Breast epithelium (tissue), 4 donors: Measurements from ENCODE around the gene HTR6. TPM values are rescaled to one million over a fixed set of nuclear protein-coding genes. Genes with fewer than 3 reads are reported as not detected.
A peak's percentile ranks its signal among the peaks of the same experiment; 100 is the strongest.
"Not testable (repeated sequence)": the region's sequence is repeated elsewhere in the genome, so short reads cannot be mapped to it uniquely, and the experiment has no call there.

Experiments used
- DNase-seq, 2 donors: peaks; one replicate each; pipeline ENCODE4 v3.0.0-alpha.2; 2019; ENCODE audit warnings: low spot score in 2 of 2
- H3K27ac ChIP-seq, 2 donors: fragments of 200-600 bp; sonication (generic) in 1 of 2; one replicate each; pipeline ENCODE4 v1.5.1; 2016 to 2019; ENCODE audit warnings: mild to moderate bottlenecking in 1 of 2
- H3K27me3 ChIP-seq, 2 donors: fragments of 200-600 bp; sonication (generic) in 1 of 2; one replicate each; pipeline versions ENCODE4 v1.5.1 to v1.6.0; 2017 to 2019; ENCODE audit warnings: control low read depth in 1 of 2, mild to moderate bottlenecking in 1 of 2
- H3K36me3 ChIP-seq: fragments of 200-600 bp; one replicate; pipeline ENCODE4 v1.5.1; 2019
- H3K4me1 ChIP-seq, 2 donors: fragments of 200-600 bp; sonication (generic); one replicate each; pipeline ENCODE4 v1.5.1; 2016 to 2019; ENCODE audit warnings: control low read depth in 1 of 2
- H3K4me3 ChIP-seq, 3 donors: fragments of 200-600 bp; sonication (generic); 1 replicate in 2 of 3; 2 replicates in 1 of 3; pipeline ENCODE4 v1.5.1; 2016 to 2019; ENCODE audit warnings: mild to moderate bottlenecking in 3 of 3, moderate library complexity in 2 of 3
- H3K9me3 ChIP-seq, 2 donors: fragments of 200-600 bp; sonication (generic) in 1 of 2; one replicate each; pipeline ENCODE4 v1.5.1; 2016 to 2019; ENCODE audit warnings: control low read depth in 1 of 2
- POLR2A ChIP-seq: fragments of 450-650 bp; IDR thresholded peaks from one replicate; pipeline ENCODE4 v1.6.1; 2016; ENCODE audit warnings: antibody characterized with exemption, mild to moderate bottlenecking, moderate library complexity
- POLR2AphosphoS5 ChIP-seq, 3 donors: sonication (generic); formaldehyde crosslinking; IDR thresholded peaks; one replicate each; pipeline ENCODE4 v1.6.1; 2017; ENCODE audit warnings: antibody characterized with exemption in 3 of 3
- intact Hi-C: fragments of 100-400 bp; cut with DNase I; formaldehyde crosslinking; loops from one replicate; pipeline ENCODE4 v1.15.1; 2023; ENCODE audit warnings: low total_unique reads
- total RNA-seq, 3 donors: library from RNA; depleted of rRNA; stranded (reverse); fragments of >200 nt; gene quantifications; one replicate each; pipeline ENCODE4 v1.1.0, GENCODE V29; 2016
- TF ChIP-seq, protein P1 (sequence below), 3 donors: fragments of 450-650 bp; IDR thresholded peaks; one replicate each; pipeline ENCODE4 v1.5.1; 2016 to 2017; ENCODE audit warnings: antibody characterized with exemption in 3 of 3, mild to moderate bottlenecking in 3 of 3, moderate library complexity in 3 of 3

The HTR6 gene
- total RNA-seq, 3 donors from 2014 or later: not detected

DNA sequence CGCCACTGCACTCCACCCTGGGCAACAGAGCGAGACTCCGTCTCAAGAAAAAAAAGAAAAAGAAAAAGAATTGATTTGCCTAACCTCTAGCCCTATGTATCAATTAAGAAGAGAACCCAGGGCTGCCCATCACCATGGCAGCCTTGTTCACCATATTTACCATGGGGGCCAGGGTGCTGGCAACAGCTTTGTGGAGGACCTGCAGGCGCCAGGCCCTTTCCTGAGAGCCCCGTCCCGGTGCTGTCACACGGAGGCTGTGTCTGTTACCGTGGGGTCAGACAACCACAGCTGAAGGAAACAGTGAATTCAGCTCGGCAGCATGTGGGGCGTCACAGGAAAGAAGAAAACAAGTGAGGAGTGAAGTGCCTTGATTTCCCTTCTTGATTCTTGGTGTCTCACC, 27.1 kb upstream of the HTR6 start:
- Histone ChIP-seq H3K27ac (no peak overlapping the region), H3K4me1 (no peaks in the 10 kb centered on the region), H3K9me3 (no peaks in the 10 kb centered on the region), H3K27me3 (no peaks in the 10 kb centered on the region), H3K4me3 (no peak overlapping the region), H3K36me3 (no peaks in the 10 kb centered on the region)
- no peak for DNase-seq
- intact Hi-C loops: no loop called here
- TF ChIP-seq, protein P1, sequence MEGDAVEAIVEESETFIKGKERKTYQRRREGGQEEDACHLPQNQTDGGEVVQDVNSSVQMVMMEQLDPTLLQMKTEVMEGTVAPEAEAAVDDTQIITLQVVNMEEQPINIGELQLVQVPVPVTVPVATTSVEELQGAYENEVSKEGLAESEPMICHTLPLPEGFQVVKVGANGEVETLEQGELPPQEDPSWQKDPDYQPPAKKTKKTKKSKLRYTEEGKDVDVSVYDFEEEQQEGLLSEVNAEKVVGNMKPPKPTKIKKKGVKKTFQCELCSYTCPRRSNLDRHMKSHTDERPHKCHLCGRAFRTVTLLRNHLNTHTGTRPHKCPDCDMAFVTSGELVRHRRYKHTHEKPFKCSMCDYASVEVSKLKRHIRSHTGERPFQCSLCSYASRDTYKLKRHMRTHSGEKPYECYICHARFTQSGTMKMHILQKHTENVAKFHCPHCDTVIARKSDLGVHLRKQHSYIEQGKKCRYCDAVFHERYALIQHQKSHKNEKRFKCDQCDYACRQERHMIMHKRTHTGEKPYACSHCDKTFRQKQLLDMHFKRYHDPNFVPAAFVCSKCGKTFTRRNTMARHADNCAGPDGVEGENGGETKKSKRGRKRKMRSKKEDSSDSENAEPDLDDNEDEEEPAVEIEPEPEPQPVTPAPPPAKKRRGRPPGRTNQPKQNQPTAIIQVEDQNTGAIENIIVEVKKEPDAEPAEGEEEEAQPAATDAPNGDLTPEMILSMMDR (IDR thresholded peaks at IDR 0.05): no peak
- no peak for TF ChIP-seq POLR2A
- TF ChIP-seq POLR2AphosphoS5 (IDR thresholded peaks at IDR 0.05): no peak

DNA sequence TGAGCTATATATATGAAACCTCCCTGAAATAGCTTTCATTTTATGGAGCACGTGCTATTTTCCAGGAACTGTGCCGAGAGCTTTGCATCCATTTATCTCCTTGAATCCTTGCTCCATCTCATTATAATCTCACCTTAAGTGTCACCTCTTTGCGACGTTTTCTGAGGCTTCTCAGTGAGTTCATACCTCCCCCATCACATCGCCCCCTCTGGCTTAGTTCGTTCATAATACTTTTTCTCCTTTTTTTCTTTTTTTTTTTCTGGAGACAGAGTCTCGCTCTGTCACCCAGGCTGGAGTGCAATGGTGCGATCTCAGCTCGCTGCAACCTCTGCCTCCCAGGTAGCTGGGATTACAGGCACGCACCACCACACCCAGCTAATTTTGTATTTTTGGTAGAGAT, 25.4 kb upstream of the HTR6 start:
- H3K27me3 ChIP-seq, DNase-seq, H3K36me3 ChIP-seq, H3K27ac ChIP-seq, H3K4me1 ChIP-seq, H3K9me3 ChIP-seq, intact Hi-C loops, H3K4me3 ChIP-seq: not testable (repeated sequence)

DNA sequence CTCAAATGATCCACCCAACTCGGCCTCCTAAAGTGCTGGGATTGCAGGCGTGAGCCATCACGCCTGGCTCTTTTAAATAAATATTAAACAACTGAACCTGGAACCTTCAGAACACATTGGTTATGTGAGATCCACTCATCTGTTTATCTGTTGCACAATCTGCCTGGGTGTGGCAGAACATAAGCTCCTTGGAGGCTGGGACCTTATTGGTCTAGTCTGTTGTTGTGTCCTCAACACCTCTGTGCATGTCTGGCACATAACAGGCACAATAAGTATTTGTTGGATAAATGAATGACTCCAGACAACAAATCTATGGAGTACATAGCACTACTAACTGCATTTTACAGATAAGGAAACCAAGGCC, 24.7 kb upstream of the HTR6 start:
- Histone ChIP-seq H3K4me3 (no peak overlapping the region), H3K27me3 (no peaks in the 10 kb centered on the region), H3K27ac (no peak overlapping the region), H3K36me3 (no peaks in the 10 kb centered on the region), H3K9me3 (no peaks in the 10 kb centered on the region), H3K4me1 (peaks cover 0 to 9% of the 10 kb centered on the region in 2 donors)
- TF ChIP-seq POLR2A (no peak), POLR2AphosphoS5 (IDR thresholded peaks at IDR 0.05) (no peak)
- TF ChIP-seq, protein P1 (IDR thresholded peaks at IDR 0.05): no peak
- DNase-seq: no peak
- intact Hi-C loops: no loop called here

DNA sequence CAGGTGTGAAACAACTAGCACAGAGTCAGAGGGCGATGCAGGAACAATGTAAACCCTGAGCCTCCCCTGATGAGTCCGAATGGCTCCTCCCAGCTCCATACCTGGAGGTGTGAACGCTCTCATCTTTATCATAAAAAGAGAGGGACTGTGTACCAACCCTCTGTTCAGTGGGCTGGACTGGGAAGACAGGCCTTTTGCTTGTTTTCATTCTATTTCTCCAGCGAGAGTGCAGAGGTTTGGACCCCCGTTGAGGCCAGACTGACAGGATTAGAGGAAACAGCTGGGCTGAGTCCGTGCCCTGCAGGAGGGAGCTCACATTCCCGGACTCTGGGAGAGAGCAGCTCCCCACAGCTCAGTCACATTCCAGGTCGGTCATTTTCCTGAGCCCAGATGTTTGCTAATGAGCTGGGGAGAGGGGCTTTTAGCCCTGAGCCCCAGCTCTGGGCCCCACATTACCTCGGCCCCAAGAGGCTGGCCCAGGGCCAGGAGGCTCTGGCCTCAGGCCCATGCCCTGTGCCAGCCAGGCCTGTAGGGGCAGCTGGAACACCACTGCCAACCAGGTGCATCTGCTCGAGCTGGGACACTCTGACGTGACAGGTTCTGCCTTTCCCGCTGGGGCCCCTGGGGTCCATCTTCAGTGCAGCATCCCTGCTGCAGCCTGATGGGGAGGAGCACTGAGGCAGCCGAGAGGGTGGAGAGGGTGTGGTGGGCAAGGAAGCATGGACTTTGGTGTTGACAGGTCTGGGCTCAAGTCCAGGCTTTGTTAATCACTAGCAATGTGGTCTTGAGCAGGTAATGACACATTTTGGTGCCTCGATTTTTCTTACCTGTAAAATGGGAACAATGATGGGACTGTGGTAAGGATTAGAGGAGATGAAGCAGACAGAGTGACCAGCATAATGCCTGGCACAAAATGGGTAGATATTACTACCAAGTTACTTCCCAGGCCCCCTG, 24.0 kb upstream of the HTR6 start:
- Histone ChIP-seq H3K27ac (peak overlapping the region in 1 of 2 donors; percentile 19), H3K27me3 (no peaks in the 10 kb centered on the region), H3K4me3 (no peak overlapping the region), H3K36me3 (no peaks in the 10 kb centered on the region), H3K4me1 (peaks cover 0 to 9% of the 10 kb centered on the region in 2 donors), H3K9me3 (no peaks in the 10 kb centered on the region)
- intact Hi-C loops: no loop called here
- TF ChIP-seq POLR2AphosphoS5 (IDR thresholded peaks at IDR 0.05): no peak
- TF ChIP-seq, protein P1 (IDR thresholded peaks at IDR 0.05): peak in 1 of 3 donors; percentile 11
- DNase-seq: peak in 1 of 2 donors; percentile 49

DNA sequence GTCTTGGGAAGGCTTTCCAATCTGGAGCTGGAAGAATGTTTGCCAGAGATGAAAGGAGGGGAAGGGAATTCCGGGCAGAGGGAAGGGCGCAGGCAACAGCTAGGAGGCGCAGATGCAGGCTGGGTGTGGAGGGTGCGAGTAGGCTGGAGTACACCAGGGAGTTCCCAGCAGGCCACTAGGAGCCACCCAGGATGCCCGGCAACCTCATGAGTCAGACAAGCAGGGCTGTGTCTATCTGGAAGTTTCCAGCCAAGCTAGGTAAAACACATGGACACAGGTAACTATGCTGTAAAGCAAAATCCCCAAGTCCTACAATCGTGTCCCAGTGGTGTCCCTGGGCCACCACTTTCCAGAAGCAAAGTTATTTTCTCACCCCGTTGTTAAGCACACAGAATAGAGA, 21.6 kb upstream of the HTR6 start:
- H3K36me3 ChIP-seq: no peaks in the 10 kb centered on the region
- H3K4me1 ChIP-seq: peaks cover 6 to 9% of the 10 kb centered on the region in 2 donors
- H3K27me3 ChIP-seq: no peaks in the 10 kb centered on the region
- intact Hi-C loops: no loop called here
- no peaks in the 10 kb centered on the region for H3K9me3 ChIP-seq
- H3K27ac ChIP-seq: peak overlapping the region; percentile 82 to 98
- peak overlapping the region; percentile 79 to 96 (median 92) for H3K4me3 ChIP-seq
- DNase-seq: peak in 1 of 2 donors; percentile 56
- TF ChIP-seq POLR2AphosphoS5 (IDR thresholded peaks at IDR 0.05): no peak
- no peak for TF ChIP-seq POLR2A
- TF ChIP-seq, protein P1 (IDR thresholded peaks at IDR 0.05): no peak
